ENCODE results near the gene ATAD1. TPM values are rescaled to one million over a fixed set of nuclear protein-coding genes. Genes with fewer than 3 reads are reported as not detected.
"Not testable (repeated sequence)": the region's sequence is repeated elsewhere in the genome, so short reads cannot be mapped to it uniquely, and the experiment has no call there.

ATAD1 gene
- total RNA-seq, 2 donors from 2014 or later, result 9.6 to 16.9 TPM

- Histone ChIP-seq H3K27me3 (no peaks in the 10 kb centered on the region), H3K27ac (no peak overlapping the region), H3K4me3 (no peak overlapping the region), H3K36me3 (replicated peaks in 1 of 2; ENCODE audit: insufficient read depth in 1 of 2, low read depth in 2 of 2) (peaks cover 0 to 1% of the 10 kb centered on the region in 2 donors), H3K9me3 (no peaks in the 10 kb centered on the region), H3K4me1 (no peaks in the 10 kb centered on the region)
- DNase-seq, result no peak
- no peak for TF ChIP-seq POLR2A (IDR thresholded peaks at IDR 0.05)
- no peak for TF ChIP-seq CTCF (IDR thresholded peaks at IDR 0.05)
- intact Hi-C loops (cut with DNase I), result no loop called here
- ATAC-seq, result no peak
- 78 to 88% methylated on average over 2 of the region's 2 CpGs for WGBS, 2 donors
Observed at GRCh38 chr10:87752566-87752965, 65.5 kb downstream of the ATAD1 start.

- DNase-seq (no peak), ATAC-seq (no peak)
- intact Hi-C loops (cut with DNase I), result no loop called here
- Histone ChIP-seq H3K4me3 (no peak overlapping the region), H3K4me1 (no peaks in the 10 kb centered on the region), H3K9me3 (no peaks in the 10 kb centered on the region), H3K27ac (no peak overlapping the region), H3K36me3 (replicated peaks in 1 of 2; ENCODE audit: insufficient read depth in 1 of 2, low read depth in 2 of 2) (peaks cover 0 to 1% of the 10 kb centered on the region in 2 donors), H3K27me3 (no peaks in the 10 kb centered on the region)
- WGBS, 2 donors, result 81 to 89% methylated on average over 2 of the region's 2 CpGs
- no peak for TF ChIP-seq POLR2A (IDR thresholded peaks at IDR 0.05)
- TF ChIP-seq CTCF (IDR thresholded peaks at IDR 0.05), result no peak
Observed at GRCh38 chr10:87751274-87751673, 66.8 kb downstream of the ATAD1 start.

GRCh38 chr10:87750817-87751216 lies 67.2 kb downstream of the ATAD1 start:
- no peak overlapping the region for H3K27ac ChIP-seq

GRCh38 chr10:87750001-87750671 lies 67.9 kb downstream of the ATAD1 start:
- Histone ChIP-seq H3K27me3 (no peaks in the 10 kb centered on the region), H3K4me3 (no peak overlapping the region), H3K4me1 (no peaks in the 10 kb centered on the region), H3K9me3 (no peaks in the 10 kb centered on the region), H3K36me3 (replicated peaks in 1 of 2; ENCODE audit: insufficient read depth in 1 of 2, low read depth in 2 of 2) (peaks cover 0 to 5% of the 10 kb centered on the region in 2 donors), H3K27ac (no peak overlapping the region)
- WGBS, 2 donors, result 60 to 72% methylated on average over 5 of the region's 5 CpGs
- TF ChIP-seq CTCF (IDR thresholded peaks at IDR 0.05) (no peak), POLR2A (IDR thresholded peaks at IDR 0.05) (no peak)
- no peak for ATAC-seq
- DNase-seq, result no peak
- intact Hi-C loops (cut with DNase I), result no loop called here

More at GRCh38 chr10:87750817-87751216, 67.2 kb downstream of the ATAD1 start:
- DNase-seq, result no peak
- Histone ChIP-seq H3K9me3 (no peaks in the 10 kb centered on the region), H3K4me1 (no peaks in the 10 kb centered on the region), H3K4me3 (no peak overlapping the region), H3K27me3 (no peaks in the 10 kb centered on the region), H3K36me3 (replicated peaks in 1 of 2; ENCODE audit: insufficient read depth in 1 of 2, low read depth in 2 of 2) (no peaks in the 10 kb centered on the region)
- intact Hi-C loops (cut with DNase I), result no loop called here
- TF ChIP-seq CTCF (IDR thresholded peaks at IDR 0.05) (no peak), POLR2A (IDR thresholded peaks at IDR 0.05) (no peak)
- no peak for ATAC-seq

GRCh38 chr10:87748244-87748643 lies 69.8 kb downstream of the ATAD1 start:
- H3K4me1 ChIP-seq; H3K36me3 ChIP-seq (replicated peaks in 1 of 2; ENCODE audit: insufficient read depth in 1 of 2, low read depth in 2 of 2); H3K27ac ChIP-seq; H3K9me3 ChIP-seq; H3K4me3 ChIP-seq; DNase-seq; intact Hi-C loops (cut with DNase I); ATAC-seq; H3K27me3 ChIP-seq: not testable (repeated sequence)
- WGBS, 2 donors, result 74 to 75% methylated on average over 4 of the region's 4 CpGs
